ENCODE measurements around the gene RASAL2.

- TF ChIP-seq HDGF (IDR thresholded peaks at IDR 0.05; ENCODE audit: borderline replicate concordance) (no peak), FOXA1 (IDR thresholded peaks at IDR 0.05) (no peak)
Observed at GRCh38 chr1:178442925-178443324, 349.0 kb downstream of the RASAL2 start.

Measured in HEK293T (cell line).